GM12864 (cell line): Measurements from ENCODE around the gene PHLDA2.

ENCODE experiments used
- DNase-seq: peaks from one replicate; pipeline ENCODE4 v3.0.0-alpha.2; 2011; ENCODE audit warnings: low read depth
- H3K4me3 ChIP-seq: 2 replicates; pipeline ENCODE4 v1.5.1; 2011; ENCODE audit warnings: mild to moderate bottlenecking, low read depth, low read length, control low read depth
- TF ChIP-seq, protein P1 (sequence below): IDR thresholded peaks from 2 replicates; pipeline ENCODE4 v1.5.1; 2011; ENCODE audit warnings: low read depth, mild to moderate bottlenecking, moderate library complexity, low read length, control low read depth, inconsistent platforms; ENCODE audit errors: missing control alignments

The PHLDA2 gene

DNA sequence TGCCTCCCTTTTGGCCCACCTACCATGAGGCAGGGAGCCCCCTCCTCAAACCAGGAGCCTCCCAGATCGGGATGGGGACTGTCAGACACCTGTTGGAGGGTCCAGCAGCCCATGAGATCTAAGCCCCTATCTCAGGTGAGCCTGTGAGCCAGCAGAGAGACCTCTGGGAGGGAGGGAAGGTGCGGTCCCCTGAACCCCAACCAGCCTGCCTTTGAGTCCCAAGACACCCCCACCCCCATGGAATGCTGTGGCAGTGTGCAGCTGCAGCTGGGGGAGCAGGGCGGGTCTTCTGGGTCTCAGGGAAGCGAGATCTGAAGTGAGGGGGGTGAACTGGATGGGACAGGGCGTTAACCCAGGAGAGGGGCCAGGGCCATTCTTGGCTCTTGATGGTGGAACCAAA is 42.3 kb downstream of the PHLDA2 start:
- TF ChIP-seq, protein P1, sequence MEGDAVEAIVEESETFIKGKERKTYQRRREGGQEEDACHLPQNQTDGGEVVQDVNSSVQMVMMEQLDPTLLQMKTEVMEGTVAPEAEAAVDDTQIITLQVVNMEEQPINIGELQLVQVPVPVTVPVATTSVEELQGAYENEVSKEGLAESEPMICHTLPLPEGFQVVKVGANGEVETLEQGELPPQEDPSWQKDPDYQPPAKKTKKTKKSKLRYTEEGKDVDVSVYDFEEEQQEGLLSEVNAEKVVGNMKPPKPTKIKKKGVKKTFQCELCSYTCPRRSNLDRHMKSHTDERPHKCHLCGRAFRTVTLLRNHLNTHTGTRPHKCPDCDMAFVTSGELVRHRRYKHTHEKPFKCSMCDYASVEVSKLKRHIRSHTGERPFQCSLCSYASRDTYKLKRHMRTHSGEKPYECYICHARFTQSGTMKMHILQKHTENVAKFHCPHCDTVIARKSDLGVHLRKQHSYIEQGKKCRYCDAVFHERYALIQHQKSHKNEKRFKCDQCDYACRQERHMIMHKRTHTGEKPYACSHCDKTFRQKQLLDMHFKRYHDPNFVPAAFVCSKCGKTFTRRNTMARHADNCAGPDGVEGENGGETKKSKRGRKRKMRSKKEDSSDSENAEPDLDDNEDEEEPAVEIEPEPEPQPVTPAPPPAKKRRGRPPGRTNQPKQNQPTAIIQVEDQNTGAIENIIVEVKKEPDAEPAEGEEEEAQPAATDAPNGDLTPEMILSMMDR = no peak
- no peak for DNase-seq
- no peak overlapping the region for H3K4me3 ChIP-seq

DNA sequence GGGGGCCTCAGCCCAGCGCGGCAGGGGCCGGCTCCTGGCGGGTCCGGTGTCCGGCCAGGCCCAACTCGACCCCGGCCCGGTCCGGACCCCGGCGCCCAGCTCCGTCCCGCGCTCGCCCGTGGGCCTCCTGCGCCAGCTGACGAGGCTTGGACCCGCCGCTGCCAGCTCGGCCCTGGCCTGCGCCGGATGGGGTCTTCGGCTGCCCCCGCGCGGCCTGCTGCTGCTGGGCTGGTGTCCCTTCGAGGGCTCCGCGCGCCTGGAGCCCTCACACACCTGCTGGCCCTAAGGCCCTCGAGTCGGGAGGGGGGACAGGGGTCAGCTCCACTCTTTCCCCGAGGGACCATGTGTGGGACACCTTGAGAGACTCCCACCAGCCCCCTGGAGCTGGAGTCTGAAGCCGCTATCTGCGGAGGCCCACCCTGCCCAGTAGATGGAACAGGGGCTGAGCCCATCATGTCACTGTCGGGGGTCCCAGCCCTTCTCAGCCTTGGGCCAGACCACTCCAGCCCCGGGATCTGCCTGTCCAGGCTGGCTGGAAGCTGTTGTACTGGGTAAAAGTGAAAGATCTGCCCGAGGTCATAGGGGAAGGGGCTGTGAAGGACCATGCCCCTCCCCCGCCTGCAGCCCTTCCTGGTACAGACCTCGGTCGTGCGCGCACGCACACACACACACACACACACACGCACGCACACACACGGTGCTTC is 42.9 kb downstream of the PHLDA2 start:
- TF ChIP-seq, protein P1 = no peak
- no peak for DNase-seq
- H3K4me3 ChIP-seq = no peak overlapping the region; the same call in 1 of the 2 replicates

DNA sequence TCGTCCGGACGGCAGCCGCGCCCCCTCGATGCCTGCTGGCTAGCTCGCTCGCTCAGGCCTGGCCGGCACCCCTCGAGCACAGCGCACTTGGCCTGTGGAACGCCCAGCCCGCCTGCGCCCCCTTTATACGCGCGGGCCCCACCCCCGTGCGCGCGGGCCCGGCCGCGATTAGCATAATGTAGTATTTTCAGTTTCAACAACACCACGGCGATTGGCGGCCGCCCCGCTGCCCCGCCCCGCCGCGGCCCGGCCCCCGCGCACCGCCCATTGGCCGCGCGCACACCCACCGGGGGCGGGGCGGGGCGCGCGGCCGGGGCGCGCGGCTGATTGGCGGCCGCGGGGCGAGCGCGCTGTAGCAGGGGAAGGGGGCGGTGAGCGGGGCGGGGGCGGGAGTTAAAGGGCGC is 43.5 kb downstream of the PHLDA2 start, which contains the start of gene CDKN1C:
Gene CDKN1C, minus strand, starts transcription at position 98 of the 404 bp plus-strand sequence. CDS start 319 bp downstream, outside the sequence.
- DNase-seq = no peak
- H3K4me3 ChIP-seq = peak within 1 kb of the TSS; percentile 60

DNA sequence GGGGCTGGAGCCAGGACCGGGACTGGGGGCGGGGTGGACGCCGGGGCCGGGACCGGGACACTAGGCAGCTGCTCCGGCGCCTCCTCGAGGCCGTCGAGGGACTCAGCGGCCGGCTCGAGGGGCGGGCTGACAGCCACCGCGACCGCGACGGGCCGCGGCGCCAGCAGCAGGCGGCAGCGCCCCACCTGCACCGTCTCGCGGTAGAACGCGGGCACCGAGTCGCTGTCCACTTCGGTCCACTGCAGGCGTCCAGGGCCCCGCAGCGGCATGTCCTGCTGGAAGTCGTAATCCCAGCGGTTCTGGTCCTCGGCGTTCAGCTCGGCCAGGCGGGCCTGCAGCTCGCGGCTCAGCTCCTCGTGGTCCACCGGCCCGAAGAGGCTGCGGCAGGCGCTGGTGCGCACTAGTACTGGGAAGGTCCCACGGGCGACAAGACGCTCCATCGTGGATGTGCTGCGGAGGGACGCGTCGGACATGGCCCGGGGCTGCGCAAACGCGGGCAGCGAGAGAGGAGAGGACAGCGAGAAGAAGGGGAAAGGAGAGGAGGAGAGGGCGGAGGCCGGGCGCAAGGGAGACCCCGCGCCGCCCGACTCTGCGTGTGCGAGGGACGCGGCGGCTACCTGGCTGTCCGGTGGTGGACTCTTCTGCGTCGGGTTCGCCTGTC is 44.1 kb downstream of the PHLDA2 start:
- TF ChIP-seq, protein P1 = no peak
- H3K4me3 ChIP-seq = peak overlapping the region; percentile 60
- DNase-seq = no peak

More for the DNA sequence above, 43.5 kb downstream of the PHLDA2 start, which contains the start of gene CDKN1C:
- TF ChIP-seq, protein P1 = no peak

DNA sequence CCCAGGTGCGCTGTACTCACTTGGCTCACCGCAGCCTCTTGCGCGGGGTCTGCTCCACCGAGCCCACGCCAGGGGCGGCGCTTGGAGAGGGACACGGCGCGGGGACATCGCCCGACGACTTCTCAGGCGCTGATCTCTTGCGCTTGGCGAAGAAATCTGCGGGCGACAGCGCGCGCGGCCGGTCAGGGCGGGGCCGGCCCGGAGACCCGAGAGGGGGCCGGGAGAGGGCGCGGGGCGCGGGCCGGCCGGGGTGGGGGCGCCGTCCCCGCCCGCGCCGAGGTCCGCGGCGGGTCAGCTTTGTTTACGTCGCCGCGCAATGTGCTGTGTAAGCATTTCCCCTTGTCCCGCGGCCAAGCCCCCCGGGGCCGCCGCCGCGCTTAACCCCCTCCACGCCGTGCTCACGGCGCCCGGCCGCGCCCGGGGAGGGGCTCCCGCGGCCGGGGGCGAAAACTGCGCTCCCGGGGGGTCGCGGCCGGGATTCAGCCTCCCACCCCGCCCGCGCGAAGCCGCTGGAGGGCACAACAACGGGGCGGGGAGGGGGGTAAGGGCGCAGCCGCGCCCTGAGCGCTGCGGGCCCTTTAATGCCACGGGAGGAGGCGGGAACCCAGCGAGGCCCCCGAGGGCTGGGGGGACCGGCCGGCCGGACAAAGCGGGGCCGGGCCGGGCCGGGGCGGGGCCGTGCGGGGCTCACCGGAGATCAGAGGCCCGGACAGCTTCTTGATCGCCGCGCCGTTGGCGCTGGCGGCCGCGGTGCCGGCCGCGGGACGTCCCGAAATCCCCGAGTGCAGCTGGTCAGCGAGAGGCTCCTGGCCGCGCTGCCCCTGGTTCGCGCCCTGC is 45.0 kb downstream of the PHLDA2 start:
- H3K4me3 ChIP-seq = no peak overlapping the region
- no peak for DNase-seq
- TF ChIP-seq, protein P1 = no peak

DNA sequence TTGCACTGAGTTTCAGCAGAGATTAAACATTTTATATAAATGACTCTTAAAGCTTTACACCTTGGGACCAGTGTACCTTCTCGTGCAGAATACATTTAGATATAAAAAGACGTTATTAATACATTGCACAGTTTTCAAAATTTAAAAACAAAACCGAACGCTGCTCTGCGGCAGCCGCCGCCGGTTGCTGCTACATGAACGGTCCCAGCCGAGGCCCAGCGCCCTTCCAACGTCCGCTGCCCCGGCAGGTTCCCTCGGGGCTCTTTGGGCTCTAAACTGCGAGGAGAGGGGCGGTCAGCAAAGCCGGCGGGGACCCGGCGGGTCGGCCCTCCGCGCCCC is 45.6 kb downstream of the PHLDA2 start:
- H3K4me3 ChIP-seq = no peak overlapping the region
- DNase-seq = no peak
- TF ChIP-seq, protein P1 = no peak
